ENCODE data around the gene DDX19B.
"Not testable (repeated sequence)": the region's sequence is repeated elsewhere in the genome, so short reads cannot be mapped to it uniquely, and the experiment has no call there.

DDX19B gene

DNA sequence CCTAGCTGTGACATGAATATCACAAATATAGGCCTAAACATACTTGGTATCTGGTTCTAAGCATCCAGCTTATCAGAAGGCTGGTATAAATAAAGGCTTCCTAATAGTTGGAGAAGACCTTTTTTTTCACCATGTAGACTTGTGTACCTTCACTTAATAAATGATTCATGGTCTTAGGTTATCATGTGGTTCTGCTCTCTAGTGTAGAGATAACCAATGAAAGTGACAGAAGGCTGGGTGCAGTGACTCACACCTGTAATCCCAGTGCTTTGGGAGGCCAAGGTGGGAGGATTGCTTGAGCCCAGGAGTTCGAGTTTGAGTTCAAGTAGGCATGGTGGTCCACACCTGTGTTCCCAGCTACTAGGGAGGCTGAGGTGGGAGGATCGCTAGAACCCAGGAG is 50.8 kb downstream of the DDX19B start:
- DNase-seq (ENCODE audit: low read depth), result no peak

DNA sequence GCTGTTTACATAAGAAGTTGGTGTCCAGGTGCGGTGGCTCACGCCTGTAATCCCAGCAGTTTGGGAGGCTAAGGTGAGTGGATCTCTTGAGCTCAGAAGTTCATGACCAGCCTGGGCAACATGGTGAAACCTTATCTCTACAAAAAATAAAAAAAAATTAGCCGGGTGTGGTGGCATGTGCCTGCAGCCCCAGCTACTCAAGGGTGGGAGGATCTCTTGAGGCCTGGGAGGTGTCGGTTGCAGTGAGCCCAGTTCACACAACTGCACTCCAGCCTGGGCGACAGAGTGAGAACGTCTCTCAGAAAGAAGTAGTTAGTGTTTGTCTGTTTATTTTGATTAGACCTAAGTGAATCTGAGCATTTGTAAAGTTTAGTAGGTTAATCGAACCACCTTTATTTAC is 60.6 kb downstream of the DDX19B start:
- no peak for DNase-seq (ENCODE audit: low read depth)

DNA sequence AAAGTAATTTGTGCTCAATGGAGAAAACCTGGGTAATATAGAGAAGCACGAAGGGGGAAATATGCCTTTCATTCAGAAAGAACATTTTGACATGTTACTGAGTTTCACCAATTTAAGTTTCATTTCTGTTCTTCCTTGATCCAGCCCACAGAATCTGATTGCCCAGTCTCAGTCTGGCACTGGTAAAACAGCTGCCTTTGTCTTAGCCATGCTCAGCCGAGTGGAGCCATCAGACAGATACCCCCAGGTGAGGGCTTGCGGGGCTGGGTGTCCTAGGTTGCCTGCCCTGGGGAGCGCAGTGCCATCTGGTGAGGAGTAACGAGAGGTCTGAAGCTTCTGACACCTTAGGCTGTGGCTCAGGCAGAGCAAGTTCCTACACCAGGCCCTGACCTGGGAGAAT is 65.4 kb downstream of the DDX19B start:
- no peak for DNase-seq (ENCODE audit: low read depth)

DNA sequence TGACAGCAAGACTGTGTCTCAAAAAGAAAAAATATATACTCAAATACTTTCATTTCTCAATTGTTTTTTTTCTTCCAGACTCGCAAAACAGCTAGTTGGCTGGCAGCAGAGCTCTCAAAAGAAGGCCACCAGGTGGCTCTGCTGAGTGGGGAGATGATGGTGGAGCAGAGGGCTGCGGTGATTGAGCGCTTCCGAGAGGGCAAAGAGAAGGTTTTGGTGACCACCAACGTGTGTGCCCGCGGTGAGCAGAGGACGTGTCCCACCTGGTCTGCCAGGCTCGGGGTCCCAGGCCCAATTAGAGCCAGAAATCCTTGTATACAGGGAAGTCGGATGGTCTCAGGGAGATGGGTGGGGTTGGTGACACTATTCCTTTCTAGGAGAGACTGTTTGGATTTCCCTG is 71.2 kb downstream of the DDX19B start:
- DNase-seq (ENCODE audit: low read depth), result not testable (repeated sequence)

DNA sequence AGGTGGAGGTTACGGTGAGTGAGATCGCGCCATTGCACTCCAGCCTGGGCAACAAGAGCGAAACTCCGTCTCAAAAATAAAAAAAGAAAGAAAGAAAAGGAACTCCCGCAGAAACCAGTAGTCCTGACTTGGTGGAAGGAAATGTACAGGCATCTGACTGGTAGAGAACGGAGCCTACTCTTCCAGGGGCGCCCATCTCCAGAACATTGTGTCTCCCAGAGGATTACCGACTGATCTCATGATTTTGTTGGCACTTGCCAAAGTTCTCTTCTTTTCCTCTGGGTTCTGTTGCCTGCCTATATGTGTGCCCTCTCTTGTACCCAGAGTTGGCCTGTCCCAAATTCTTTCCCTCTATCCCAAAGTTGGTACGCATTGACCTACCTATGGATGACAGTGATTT is 71.9 kb downstream of the DDX19B start:
- DNase-seq (ENCODE audit: low read depth), result no peak

DNA sequence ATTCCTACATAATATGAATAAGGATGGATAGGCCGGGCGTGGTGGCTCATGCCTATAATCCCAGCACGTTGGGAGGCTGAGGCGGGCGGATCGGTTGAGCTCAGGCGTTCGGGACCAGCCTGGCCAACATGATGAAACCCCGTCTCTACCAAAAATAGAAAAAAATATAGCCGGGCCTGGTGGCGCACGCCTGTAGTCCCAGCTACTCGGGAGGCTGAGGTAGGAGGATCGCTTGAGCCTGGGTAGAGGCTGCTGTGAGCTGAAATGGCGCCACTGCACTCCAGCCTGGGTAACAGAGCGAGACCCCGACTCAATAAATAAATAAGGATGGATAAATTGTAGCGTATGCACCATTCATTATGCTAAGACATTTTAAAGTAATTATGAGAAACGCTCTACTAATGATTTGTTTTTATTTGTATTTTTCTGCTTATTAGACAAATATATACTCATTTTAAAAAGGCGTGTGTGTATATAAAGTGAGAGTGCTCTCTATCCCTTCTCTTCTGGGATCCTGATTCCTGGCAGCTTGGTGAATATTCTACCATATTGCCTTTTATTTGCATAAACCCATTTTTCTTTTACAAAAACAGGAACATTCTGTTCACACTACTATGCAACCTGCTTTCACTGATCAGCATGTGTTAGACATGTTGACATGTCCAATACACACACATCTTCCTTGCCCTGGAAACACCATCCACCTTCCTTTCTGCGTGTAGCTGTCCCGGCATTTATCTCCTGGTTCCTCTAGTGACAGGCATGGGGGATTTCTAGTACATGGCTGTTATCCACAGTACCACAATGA is 74.1 kb downstream of the DDX19B start:
- DNase-seq (ENCODE audit: low read depth), result no peak

DNA sequence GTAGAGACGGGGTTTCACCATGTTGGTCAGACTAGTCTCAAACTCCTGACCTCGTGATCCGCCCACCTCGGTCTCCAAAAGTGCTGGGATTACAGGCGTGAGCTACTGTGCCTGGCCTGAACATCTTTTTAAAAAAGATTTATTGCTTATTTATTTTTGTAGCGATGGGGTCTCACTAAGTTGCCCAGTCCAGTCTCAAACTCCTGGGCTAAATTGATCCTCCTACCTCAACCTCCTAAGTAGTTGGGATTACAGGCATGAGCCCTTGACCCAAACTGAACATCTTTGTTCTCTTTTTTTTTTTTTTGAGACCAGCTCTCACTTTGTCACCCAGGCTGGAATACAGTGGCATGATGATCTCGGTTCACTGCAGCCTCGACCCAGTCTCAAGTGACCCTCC is 75.2 kb downstream of the DDX19B start:
- no peak for DNase-seq (ENCODE audit: low read depth)

DNA sequence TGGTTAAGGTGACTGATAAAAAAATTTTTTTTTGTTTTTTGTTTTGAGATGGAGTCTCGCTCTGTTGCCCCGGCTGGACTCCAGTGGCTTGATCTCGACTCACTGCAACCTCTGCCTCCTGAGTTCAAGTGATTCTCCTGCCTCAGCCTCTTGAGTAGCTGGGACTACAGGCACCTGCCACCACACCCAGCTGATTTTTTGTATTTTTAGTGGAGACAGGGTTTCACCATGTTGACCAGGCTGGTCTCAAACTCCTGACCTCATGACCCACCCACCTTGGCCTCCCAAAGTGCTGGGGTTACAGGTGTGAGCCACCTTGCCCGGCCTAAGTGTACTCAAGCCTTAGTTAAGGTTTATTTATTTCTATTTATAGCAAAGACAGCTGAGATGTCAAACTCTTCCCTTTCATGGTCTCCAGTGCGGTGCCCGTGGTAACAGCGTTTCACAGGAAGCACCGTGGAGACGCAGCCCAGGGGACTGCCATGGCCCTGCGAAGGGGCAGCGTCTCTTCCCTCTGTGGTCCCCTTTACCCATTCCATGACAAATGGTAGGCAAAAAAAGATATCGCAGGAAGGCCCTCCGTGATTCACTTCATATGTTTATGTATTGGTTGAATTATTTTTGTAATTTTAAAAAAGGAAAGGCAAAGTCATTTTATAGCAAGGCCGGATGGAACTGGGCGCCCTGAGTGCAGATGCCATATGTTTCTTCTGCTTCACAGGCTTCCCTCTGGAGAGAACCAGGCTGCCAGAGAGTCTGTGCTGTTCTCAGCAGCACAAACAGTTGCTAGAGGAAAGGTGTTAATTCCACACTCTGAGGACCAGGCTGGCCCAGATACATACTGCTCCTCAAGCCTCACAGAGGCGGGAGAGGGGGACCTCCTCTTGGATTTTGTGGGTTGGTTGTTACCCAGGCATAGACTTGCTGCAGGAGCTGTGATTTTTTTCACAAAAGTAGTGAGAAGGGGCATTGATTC is 76.9 kb downstream of the DDX19B start:
- DNase-seq (ENCODE audit: low read depth), result no peak

DNA sequence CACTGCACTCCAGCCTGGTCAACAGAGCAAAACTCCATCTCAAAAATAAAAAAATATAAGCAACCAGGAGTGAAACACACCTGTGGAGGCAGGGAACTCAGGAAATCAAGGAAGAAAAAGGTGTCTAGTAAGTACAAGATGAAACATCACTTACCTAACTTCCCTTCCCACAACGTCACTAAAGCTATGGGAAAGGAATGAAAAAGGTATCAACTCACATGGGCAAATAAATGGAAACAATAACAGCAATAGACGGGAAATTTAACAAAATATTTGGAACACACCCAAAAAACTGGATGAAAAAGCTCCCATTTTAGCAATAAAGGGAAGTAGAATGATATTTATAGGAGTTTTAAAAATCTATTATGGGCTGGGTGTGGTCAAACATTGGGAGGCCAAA is 78.8 kb downstream of the DDX19B start:
- no peak for DNase-seq (ENCODE audit: low read depth)

DNA sequence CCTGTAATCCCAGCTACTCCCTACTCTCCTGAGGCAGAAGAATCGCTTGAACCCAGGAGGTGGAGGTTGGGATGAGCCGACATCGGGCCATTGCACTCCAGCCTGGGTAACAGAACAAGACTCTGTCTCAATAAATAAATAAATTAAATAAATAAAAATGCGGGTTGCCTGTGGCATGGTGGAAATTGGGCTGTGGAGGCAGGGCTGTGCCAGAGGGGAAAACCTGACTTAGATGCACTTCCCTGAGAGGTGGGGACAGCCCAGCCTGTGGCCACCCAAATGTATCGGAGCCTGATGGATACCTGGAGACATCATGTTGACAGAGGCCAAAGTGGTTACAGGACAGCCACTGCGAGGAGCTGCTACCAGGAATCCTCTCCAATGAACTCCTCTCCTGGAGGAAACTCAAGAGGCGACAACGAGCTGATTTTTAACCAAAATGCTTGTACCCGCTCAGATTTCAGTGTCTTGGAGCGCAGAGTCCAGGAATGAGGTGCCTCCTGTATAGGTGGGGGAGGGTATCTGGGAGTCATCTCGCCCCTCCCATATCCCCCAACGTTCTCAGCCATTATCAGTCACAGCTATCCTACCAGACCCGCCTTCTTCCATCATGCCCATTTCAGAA is 80.0 kb downstream of the DDX19B start:
- no peak for DNase-seq (ENCODE audit: low read depth)

DNA sequence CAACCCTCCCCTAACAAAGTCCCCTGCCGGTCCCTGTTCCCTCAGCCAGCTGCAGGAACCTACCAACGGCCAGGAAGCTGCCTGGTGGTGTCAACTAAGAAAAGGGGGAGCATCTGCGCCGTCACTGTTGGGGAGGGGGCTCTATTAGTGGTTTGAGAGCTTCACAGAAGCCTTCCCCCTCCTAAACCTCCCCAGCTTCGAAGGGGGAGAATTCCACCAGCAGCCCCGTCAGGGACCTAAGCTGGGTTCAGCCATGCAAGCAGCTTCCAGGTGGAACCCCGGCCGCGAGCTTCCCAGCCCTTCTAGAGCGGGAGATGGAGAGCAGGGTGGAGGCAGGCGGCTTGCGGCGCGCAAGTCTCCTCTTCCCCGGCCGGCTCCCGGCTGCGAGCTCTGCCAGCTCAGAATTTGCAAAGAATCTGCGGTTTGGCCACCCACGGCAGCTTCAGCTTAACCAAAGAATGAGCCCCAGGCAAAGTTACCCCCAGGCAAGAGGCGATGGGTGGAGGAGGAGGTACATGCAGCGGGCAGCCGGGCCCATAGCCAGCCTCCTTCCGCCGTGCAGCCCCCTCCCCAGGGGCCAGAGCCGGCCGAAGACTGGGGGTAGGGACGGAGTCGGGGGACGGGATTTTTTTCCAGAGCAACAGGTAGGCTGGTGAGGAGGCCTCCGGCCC is 81.4 kb downstream of the DDX19B start:
- peak; percentile 67 for DNase-seq (ENCODE audit: low read depth)

DNA sequence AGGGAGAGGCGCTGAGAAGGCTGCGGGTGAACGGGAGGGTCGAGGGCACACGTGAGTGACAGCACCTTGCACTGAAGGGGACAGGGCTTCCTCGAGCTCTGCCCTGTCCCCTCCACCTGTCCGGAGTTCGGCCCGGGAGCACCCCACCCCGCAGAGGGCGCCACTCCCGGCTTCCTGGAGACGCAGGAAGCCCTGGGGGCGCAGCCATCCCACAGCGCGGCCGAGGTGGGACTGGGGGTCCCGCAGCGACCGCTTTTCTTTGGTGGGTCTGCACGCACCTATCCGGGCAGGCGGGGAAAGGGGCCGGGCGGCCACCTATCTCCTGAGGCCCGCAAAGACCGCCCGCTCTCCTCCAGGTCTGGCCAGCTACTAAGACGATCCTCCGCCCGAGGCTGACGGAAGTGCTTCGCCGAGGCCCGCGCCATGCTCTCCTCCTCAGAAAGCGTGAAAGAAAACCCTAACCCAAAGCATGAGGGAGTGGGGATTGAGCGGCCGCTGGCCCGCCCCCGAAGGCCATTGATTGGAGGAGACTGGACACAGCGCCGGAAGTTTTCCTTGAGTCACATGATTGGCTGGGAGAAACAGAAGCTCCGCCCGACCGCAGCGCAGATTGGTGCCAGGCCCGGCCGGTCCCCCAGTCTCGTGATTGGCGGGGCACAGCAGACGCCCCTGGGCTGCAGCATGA is 82.1 kb downstream of the DDX19B start:
- DNase-seq (ENCODE audit: low read depth), result peak; percentile 94

DNA sequence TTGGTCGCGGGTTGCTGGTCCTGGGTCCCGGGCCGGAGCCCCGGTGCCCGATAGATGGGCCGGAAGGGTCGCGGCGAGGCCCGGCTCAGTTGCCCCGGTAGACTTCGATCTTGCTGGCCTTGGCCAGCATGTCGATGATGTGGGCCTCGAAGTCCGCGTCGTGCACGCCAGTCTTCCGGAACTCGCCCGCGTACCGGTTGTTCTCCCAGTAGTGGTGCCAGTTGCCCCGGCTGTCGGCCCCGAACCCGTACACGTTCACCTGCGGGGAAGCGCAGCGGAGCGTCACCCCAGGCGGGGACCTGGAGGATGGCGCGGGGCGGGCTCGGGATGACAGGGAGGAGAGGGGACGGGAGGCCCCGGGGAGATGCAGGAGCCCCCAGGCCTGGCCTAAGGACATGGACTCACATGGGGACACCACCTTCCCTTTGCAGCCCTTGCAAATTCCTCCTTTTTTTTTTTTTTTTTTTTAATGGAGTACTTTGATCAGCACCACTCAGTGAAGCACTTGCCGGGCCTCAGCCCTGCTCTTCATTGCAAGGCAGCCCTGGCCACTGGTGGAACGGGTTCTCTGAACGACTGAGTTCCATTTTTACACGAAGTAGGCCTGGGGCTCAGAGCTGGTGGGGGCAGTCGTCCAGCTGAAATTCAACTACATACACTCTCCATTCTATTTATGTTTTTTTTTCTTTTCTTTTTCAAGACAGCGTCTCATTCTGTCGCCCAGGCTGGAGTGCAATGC is 82.8 kb downstream of the DDX19B start:
- DNase-seq (ENCODE audit: low read depth), result no peak

DNA sequence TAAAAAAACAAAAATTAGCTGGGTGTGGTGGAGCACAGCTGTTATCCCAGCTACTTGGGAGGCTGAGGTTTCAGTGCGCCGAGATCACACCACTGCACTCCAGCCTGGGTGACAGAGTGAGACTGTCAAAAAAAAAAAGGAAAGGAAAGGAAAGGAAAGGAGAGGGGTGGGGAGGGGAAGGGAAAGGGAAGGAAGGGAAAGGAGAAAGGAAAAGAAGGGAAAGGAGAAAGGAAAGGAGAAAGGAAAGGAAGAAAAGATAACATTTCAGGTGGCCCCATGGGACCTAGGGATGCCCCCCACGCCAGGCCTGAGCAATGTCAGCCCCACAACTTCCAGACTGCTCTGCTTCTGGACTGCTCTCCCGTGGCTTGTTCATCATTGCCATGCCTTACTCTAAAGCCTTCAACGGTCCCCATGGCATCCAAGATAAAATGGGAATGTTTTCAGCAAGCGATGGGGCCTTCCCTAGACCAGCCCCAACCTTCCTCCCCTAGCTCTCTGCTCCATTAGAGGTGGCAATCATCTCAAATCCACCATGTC is 84.5 kb downstream of the DDX19B start:
- no peak for DNase-seq (ENCODE audit: low read depth)
